GM21423 (cell line): ENCODE data around the gene TYW1.
"Not testable (repeated sequence)": the region's sequence is repeated elsewhere in the genome, so short reads cannot be mapped to it uniquely, and the experiment has no call there.

Source experiments
- ATAC-seq: cut with Tn5 transposase; IDR thresholded peaks from one replicate; pipeline ENCODE4 v1.9.1; 2021; ENCODE audit warnings: mild to moderate bottlenecking, moderate library complexity; ENCODE audit not compliant: unreplicated experiment

Gene TYW1

DNA sequence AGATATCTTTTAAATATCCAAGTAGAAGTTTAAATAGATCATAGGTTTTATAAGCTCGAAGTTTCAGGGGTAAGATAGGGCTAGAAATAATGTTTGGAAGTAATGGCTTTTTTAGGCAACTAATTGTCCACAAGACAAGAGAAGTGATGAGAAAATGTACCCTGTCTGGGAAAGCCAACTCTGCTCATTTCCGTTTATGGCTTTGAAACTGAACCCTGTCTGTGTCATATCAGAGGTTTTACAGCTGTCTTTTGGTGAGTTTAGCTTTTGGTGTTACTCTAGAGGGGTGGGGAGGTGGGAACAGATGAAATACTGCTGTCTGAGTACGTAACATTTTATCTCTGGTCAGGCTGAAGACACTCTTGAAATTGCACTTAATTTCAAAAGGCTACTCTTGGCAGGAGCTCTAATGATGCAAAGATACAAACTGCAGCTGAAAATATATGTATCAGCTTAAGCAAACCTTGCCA lies 189.1 kb downstream of the TYW1 start:
- not testable (repeated sequence) for ATAC-seq

- ATAC-seq = not testable (repeated sequence)
Measured at GRCh38 chr7:67189160-67189559, 192.5 kb downstream of the TYW1 start.

DNA sequence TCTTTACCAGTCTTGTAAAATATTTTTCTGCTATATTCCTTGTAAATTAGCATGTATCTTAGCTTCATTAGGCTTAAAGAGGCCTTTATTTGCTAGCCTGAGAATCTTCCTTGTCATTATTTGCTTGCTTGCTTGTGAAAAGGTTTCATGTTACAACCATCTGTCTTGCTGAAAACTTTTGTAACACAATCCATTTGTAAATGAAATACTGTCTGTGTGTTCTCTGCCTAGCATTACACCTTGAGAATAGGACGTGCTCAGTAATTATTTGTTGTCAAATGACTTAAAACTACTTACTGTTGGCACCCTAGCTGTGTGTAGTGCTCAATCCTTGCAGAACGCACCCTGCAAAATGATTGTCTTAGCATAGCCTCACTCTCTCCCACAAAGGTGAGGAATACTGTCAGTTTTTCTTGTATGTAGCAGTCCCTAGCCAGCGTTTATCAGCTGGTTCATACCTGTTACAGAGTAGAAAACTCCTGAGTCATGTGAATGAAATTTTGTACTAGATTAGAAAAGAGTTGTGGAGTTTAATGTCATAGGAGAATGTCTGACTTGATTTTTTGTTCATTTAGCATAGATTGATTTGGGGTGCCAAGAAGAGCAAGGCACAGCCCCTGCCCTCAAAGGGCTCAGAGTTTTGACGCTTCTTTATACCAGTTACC lies 193.3 kb downstream of the TYW1 start:
- ATAC-seq = not testable (repeated sequence)

GRCh38 chr7:67191002-67191720 lies 194.5 kb downstream of the TYW1 start:
- not testable (repeated sequence) for ATAC-seq

DNA sequence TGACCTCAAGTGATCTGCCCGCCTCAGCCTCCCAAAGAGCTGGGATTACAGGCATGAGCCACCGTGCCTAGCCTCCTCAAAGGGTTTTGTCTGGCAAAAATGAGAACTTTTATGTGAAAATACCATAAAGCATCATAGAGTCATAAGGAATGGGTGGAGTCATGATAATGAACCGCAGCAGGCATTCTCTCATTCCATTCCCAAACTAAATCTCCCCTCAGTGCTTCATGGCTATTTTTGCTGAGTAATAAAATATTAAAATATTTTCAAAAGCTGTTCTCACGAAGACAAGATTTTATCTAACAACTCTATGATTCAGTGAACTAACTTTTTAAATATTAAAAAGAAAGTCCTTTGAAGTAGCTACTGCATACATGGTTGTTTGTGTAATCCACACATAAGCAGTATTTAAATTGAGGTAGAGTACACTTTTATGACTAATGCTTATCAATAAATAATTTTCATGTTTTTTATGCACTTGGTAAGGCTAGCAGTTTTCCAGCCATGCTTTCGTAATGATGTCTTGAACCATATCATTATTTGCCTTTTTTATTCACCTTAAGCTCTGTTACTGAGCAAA lies 195.6 kb downstream of the TYW1 start:
- not testable (repeated sequence) for ATAC-seq

- ATAC-seq = not testable (repeated sequence)
Measured at GRCh38 chr7:67192889-67193613, 196.4 kb downstream of the TYW1 start.

DNA sequence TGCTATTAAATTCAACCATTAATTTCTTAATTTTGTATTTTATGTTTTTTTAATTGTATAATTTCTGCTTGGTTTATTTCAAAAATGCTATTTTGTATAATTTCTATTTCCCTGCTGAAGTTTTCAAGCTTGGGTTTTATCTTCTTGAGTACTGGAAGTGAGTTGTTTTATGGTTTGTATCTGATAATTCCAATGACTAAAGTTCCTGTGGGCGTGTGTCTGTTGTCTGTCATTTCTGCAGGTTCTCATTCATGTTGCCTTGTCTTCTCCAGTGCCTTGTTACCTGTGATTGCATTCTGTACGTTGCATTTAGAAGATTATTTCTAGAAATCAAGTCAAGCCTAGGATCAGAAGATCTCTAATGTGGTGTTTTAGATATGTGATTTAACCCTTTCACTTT lies 199.5 kb downstream of the TYW1 start:
- not testable (repeated sequence) for ATAC-seq

DNA sequence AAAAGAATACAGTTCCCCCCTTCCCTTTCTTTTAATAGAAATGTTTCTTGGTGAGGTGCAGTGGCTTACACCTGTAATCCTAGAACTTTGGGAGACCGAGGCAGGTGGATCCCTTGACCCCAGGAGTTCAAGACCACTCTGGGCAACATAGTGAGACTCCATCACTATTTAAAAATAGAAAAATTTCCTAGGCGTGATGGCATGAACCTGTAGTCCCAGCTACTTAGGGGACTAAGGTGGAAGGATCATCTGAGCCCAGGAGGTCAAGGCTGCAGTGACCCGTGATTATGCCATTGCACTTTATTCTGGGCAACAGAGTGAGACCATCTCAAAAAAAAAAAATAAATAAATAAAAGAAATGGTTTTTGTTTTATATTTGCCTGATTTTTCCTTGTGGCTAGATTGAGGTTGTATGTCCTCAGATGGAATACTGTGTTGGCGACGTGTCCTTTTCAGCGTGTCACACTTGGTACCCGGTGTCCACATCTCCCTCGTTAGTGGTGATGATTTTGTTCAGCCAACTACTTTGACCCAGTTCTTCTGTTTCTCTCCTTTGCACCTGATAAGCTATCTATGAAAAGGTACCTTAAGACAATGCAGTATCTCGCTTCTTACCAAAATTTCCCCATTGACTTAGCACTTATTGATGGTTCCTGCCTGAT lies 202.4 kb downstream of the TYW1 start:
- ATAC-seq = not testable (repeated sequence)

DNA sequence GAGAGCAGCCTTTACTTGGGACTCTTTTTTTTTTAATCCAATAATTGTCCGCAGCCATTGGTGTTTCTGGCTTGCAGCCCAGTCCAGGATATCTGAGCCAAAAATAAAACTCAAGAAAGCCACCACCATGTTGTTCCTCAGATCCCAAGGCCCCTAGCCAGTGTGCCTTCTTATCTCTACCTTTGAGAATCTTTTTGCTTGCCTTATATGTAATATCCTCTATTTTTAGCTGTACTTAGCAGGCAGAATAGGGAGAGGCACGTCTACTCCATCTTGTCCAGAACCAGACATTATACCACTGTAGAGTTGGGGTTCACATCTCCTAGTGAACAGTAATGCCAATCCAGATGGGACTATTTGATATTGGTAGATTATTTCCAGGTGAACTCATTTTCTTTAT lies 209.1 kb downstream of the TYW1 start:
- ATAC-seq = not testable (repeated sequence)

GRCh38 chr7:67206452-67206851 lies 209.8 kb downstream of the TYW1 start:
- ATAC-seq = no peak

DNA sequence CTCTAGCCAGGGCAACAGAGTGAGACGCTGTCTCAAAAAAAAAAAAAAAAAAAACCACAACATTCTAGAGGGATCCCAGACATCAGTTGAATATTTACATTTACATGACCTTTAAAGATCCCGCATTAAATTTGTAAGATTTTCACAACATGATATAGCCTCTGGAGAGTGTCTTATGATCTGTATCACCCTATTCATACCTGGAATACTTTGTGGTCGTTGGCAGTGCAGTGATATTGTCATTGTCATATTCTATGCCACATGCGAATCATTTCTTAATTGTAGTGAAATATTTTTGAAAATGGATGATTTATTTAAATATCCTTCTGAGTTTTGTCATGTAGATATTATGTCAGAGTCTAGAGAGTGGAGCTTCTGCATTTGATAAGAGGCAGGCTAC lies 212.0 kb downstream of the TYW1 start:
- ATAC-seq = not testable (repeated sequence)

DNA sequence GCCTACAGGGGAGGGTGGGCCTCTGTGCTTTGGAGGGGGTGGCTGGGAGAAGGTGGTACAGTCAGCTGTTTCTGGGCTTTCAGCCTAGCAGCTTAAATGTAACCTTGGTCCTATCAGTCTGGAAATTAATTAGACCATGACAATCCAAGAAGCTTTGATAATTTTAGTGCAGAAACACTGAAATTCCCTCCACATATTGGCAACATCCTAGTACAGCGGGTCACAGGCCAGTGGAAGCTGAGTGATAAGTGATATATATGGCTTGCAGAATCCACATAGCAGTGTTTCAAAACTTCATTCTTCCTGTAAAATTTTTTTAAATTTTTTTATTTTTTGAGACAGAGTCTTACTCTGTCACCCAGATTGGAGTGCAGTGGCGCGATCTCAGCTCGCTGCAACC lies 212.6 kb downstream of the TYW1 start:
- no peak for ATAC-seq

DNA sequence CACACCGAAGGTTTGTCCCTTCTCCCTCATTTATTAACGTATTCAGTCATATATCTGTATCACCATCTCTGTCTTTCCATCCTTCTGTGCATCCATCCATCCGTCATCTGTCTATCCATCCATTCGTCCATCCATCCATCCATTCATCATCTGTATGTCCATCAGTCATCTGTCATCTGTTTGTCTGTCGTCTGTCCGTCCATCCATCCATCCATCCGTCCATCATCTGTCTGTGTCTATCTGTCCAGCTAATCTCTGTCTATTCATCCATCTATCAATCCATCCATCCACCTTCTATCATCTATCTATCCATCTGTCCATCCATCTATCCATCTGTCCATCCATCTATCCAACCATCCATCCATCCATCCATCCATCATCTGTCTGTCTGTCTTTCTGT lies 213.9 kb downstream of the TYW1 start:
- ATAC-seq = no peak

- ATAC-seq = not testable (repeated sequence)
Measured at GRCh38 chr7:67211650-67212330, 215.2 kb downstream of the TYW1 start.

DNA sequence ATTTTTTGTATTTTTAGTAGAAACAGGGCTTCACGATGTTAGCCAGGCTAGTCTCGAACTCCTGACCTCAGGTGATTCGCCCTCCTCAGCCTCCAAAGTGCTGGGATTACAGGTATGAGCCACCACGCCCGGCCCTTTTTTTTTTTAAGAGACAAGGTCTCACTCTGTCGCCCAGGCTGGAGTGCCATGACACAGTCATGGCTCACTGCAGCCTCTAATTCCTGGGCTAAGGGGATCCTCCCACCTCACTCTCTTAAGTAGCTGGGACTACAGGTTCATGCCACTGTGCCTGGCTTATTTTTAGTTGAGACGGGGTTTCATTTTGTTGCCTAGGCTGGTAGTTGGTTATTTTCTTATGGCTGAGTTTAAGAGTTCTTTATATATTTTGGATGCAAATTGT lies 216.4 kb downstream of the TYW1 start:
- ATAC-seq = not testable (repeated sequence)

DNA sequence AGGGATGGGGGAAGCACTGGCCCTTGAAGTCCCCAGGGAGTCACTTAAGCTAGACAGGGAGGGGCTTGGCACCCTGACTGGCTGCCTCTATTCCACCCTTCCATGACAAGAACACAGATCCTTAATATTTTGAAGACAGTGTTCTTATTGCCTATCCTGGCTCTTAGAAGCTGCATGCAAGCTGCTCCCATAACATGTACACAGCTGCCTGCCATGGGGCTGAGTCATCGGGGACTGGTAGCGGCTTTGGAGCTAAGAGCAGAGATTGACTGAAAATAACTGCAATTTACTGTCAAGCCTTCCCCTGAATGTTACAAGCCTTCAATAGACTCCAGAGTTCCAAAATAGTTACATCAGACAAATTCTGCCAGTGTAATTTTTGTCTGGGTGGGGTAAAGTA lies 226.9 kb downstream of the TYW1 start:
- ATAC-seq = not testable (repeated sequence)

GRCh38 chr7:67226340-67226907 lies 229.8 kb downstream of the TYW1 start:
- not testable (repeated sequence) for ATAC-seq

DNA sequence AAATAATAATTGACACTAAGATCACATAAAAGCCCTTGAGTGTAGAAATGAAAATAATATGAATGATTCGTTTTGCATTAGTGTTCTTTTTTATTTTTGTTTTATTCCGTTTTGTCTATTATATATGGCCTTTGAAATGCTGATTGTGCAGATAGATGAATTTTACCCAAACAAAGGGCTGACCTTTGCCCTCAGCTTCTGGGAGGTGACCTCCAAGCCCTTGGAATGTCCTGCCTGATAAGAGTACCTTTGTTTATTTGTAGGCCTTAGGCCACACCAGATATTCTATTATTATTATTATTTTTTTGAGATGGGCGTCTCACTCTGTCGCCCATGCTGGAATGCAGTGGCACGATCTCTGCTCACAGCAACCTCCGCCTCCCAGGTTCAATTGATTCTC lies 230.3 kb downstream of the TYW1 start:
- ATAC-seq = not testable (repeated sequence)

DNA sequence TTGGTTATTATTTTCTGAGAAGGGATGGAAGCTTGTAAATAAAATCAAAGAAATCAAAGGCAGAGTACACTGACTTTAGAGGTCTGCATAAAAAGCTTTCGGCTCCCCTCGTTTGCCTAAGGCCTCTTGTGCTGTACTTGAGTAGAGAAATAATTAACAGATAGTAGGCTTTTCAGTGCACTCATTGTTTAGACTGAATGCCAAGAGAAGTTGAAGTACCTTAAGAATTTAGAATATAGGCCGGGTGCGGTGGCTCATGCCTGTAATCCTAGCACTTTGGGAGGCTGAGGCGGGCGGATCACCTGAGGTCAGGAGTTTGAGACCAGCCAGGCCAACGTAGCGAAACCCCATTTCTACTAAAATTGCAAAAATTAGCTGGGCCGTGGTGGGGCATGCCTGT lies 232.4 kb downstream of the TYW1 start:
- ATAC-seq = not testable (repeated sequence)

DNA sequence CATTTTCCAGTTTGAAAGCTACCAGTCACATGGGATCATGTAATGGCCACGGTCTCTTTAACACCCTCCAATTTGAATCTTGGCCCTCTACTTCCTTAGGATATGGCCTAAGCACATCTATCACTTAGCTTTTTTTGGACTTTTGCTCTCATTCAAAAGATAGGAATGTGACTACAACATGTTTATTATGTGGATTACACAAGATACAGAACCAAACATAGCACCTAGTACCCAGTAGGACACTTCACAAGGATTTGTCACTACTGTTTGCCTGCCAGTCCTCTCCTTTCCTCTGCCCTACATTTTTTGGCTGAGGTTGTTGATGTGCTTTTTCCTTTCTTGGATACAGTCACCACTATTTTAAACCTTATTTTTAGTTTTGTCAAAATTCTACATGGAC lies 233.4 kb downstream of the TYW1 start:
- not testable (repeated sequence) for ATAC-seq
